IPS-NIHi11 (cell line): ENCODE measurements around the gene THRB.
"Not testable (repeated sequence)": the region's sequence is repeated elsewhere in the genome, so short reads cannot be mapped to it uniquely, and the experiment has no call there.

ENCODE experiments used
- DNase-seq: peaks from one replicate; pipeline ENCODE4 v3.0.0; 2012; ENCODE audit warnings: mixed read lengths, low spot score

THRB gene

DNA sequence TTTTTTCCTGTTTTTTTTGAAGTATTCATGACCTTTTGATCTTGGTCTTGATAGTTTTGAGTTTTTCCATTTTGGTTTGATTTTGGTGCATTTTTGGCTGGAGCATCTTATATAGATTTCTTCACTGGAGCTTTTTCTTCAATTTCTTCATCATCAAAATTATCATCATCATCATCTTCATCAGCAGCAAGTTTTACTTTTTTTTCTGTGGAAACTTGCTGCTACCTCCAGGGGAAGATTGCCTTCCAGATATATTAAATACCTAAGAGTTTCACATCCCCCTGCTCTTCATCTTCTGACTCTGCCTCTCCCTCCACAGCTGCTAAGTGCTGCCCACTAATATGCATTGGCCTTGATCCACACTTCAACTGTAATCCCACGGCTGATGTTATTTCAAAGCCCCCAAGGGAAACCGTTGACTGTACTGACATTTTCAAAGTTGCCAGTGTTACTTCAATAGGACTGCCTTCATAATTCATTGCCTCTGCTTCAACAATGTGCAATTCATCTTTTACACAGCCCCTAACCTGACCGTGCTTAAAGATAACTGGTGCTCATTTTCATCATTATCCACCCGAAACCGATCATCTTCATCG lies 397.9 kb downstream of the THRB start:
- no peak for DNase-seq

DNA sequence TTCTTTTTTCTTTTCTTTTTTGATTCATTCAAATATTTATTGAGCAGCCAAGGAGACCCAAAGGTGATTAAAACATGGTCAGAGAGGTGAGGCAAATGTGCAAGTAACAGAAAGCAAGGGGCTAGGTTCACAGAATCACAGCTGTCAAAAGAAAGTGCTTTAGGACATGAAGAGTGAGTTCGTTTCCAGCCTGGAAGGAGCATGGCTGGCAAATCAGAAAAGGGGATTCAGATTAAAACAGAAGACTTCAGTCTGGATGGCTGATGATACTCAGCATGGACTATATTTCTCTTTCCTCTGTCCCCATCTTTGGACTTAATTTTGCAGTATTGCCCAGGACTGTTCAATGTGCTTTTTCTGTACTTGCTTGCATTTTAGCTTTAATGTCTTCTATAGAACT lies 398.4 kb downstream of the THRB start:
- no peak for DNase-seq

DNA sequence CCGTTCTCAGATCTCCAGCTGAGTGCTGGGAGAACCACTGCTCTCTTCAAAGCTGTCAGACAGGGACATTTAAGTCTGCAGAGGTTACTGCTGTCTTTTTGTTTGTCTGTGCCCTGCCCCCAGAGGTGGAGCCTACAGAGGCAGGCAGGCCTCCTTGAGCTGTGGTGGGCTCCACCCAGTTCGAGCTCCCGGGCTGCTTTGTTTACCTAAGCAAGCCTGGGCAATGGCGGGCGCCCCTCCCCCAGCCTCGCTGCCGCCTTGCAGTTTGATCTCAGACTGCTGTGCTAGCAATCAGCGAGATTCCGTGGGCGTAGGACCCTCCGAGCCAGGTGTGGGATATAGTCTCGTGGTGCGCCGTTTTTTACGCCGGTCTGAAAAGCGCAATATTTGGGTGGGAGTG lies 399.8 kb downstream of the THRB start:
- not testable (repeated sequence) for DNase-seq

DNA sequence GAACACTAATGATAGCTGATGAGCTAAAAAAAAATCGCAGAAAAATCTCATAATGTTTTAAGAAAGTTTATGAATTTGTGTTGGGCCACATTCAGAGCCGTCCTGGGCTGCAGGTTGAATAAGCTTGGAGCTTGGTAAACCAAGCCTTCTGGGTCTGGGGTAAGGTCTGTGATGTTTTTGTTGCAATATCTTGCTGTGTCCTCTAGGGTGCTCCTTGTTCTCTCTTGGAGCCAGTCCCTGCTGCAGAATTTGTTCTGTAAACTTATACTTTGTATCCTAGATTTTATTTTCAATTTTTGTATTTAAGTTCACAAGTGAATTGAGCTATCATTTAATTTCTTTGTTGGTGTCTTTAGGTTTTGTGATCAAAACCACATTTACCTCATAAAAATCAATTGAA lies 405.9 kb downstream of the THRB start:
- DNase-seq: peak; percentile 61

DNA sequence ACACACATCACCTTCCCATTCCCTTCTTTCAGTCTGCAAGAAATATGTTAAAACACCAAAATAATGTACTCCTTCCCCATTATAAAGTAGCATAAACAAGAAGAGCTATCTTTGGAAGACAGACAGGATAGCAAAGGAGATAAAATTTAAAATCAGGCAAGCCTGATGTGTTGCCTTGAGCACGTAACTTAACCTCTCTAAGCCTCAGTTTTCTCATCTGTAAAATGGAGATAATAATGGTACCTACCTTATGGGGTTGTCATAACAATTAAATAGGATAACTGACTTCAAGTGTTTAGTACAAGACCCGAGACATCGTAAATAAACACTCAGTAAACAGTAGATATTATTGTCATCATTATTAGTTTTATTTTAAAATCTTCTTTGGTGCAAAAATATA lies 407.2 kb downstream of the THRB start:
- no peak for DNase-seq

DNA sequence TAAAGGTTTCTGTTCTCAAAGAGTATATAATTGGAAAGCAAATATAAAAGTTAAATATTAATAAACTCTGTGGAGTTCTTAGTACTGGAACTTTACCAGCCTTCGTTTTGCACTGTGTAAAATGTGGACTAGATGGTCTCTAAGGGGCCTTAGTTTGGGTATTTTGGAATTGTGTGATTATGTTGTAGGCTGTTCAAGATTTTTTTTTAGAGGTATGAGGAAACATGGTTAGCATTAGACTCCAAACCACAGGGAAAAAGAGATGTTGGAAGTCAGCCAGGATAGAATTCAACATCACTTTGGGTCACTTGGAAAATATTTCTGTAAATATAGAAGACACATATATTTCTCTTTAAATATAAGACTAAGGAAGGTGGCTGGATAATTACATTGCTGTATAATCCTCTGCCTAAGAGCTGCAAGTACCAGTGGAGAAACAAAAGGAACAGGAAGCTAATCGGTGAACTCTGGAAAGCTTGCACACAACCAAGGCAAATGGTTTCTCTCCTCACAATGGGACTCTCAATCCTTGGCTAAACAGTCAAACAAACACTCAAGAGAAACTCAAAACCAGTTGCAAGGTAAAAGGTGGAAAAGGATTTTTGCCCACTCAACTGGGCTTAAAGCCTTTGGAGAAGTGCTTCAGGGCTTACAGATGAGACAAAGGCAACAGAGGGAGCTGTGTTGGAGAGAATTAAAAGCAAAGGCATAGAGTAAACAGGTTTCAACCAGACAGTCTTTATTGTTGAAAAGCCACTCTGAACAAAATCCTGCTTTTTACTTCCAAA lies 407.8 kb downstream of the THRB start:
- peak; percentile 8 for DNase-seq

DNA sequence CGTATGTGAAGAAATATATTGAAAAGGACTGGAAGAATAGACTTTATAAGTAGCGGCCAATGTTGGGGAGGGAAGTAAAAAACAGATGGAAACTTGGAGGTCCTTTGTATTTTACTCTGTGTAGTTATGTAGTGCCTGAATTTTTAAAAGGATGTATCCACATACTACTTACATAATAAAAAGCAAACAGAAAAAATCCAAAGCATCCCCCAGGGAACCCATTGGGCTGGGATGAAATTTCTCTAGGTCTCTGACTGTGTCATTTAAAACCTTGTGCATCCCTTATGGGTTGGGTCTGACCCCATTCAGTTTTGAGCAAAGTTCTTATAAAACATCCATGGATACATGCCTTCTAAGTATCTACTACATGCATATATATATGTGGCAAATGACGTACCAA lies 408.4 kb downstream of the THRB start:
- no peak for DNase-seq

DNA sequence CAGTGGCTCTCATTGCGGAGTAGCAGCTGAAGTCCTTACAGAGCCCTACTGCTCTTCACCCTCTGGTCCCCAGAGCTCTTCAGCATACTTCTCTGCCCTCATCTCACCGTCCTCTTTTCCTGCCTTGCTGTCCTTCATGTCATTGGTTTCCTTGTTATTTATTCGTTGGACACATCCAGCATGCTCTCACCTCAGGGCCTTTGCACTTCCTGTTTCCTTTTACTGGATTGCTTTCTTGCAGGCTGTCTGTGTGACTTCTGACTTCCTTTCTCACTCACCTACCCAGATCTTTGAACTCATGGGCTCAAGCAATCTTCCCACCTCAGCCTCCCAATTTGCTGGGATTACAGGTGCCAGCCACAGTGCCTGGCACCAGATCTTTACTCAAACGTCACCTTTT lies 422.5 kb downstream of the THRB start:
- no peak for DNase-seq

DNA sequence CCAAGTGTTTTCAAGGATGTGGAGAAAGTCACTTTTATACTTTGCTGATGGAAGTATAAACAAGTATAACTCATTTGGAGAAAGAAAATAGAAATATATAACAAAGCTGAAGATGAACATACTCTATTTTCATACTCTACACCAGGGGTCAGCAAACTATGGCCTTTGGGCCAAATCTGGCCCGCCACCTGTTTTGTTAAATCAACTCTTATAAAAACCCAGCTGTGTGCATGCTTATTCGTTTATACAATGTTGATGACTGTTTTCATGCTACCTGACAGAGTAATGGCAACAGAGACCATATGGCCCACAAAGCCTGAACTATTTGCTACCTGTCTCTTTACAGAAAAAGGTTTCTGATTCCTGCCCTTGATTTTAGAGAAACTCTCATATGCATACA lies 425.6 kb downstream of the THRB start:
- DNase-seq: no peak

DNA sequence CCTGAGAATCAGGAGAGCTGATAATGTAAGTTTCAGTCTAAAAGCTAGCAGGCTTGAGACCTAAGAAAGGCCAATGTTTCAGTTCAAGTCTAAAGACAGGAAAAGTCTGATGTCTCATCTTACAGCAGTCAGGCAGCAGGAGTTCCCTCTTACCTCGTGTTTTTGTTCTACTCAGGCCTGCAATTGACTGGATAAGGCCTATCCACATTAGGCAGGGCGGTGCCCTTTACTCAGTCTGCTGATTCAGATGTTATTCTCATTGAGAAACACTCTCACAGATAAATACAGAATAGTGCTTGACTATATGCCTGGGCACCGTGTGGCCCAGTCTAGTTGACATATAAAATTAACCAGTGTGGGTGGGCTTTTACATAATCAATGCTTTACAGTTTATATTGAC lies 427.2 kb downstream of the THRB start:
- no peak for DNase-seq
